Measurements from ENCODE around the gene ACTR3C. TPM values are rescaled to one million over a fixed set of nuclear protein-coding genes. Genes with fewer than 3 reads are reported as not detected.
"Not testable (repeated sequence)": the region's sequence is repeated elsewhere in the genome, so short reads cannot be mapped to it uniquely, and the experiment has no call there.

The ACTR3C gene
- total and polyA plus RNA-seq, 4 experiments from 2014 or later: 3.6 to 17.8 (median 10.8) TPM

GRCh38 chr7:150225444-150225843 lies 97.9 kb downstream of the ACTR3C start:
- H3K27ac Mint-ChIP-seq; H3K27me3 ChIP-seq (ENCODE audit: insufficient read depth, low read length); H3K4me3 Mint-ChIP-seq; intact Hi-C loops (cut with micrococcal nuclease); DNase-seq; H3K4me3 ChIP-seq (ENCODE audit: low read length in 2 of 2); H3K36me3 Mint-ChIP-seq; H3K27me3 Mint-ChIP-seq; CTCF ChIA-PET (ENCODE audit: partially characterized antibody); H3K27ac ChIP-seq (ENCODE audit: low read depth, low read length); H3K9me3 ChIP-seq (ENCODE audit: control insufficient read depth in 1 of 2, low read length in 2 of 2); H3K36me3 ChIP-seq (ENCODE audit: insufficient read depth, low read length); H3K4me1 ChIP-seq (ENCODE audit: insufficient read depth, low read length); POLR2A ChIA-PET (ENCODE audit: partially characterized antibody): not testable (repeated sequence)
- Mint-ChIP-seq H3K9me3 (peaks cover 0 to 24% (median 11%) of the 10 kb centered on the region in 8 donors), H3K4me1 (peaks cover 0 to 11% (median 0%) of the 10 kb centered on the region in 4 donors)

GRCh38 chr7:150222083-150222972 lies 101.0 kb downstream of the ACTR3C start:
- POLR2A ChIA-PET (ENCODE audit: partially characterized antibody); H3K27me3 ChIP-seq (ENCODE audit: insufficient read depth, low read length); H3K27me3 Mint-ChIP-seq; intact Hi-C loops (cut with micrococcal nuclease); CTCF ChIA-PET (ENCODE audit: partially characterized antibody); H3K36me3 ChIP-seq (ENCODE audit: insufficient read depth, low read length); H3K36me3 Mint-ChIP-seq; H3K4me3 ChIP-seq (ENCODE audit: low read length in 2 of 2); H3K27ac Mint-ChIP-seq; H3K9me3 ChIP-seq (ENCODE audit: control insufficient read depth in 1 of 2, low read length in 2 of 2); H3K27ac ChIP-seq (ENCODE audit: low read depth, low read length); DNase-seq; H3K4me1 ChIP-seq (ENCODE audit: insufficient read depth, low read length): not testable (repeated sequence)
- peaks cover 0 to 24% (median 11%) of the 10 kb centered on the region in 8 donors for H3K9me3 Mint-ChIP-seq
- H3K4me1 Mint-ChIP-seq: peaks cover 0 to 11% (median 0%) of the 10 kb centered on the region in 4 donors
- peak overlapping the region in 2 of 8 donors; percentile 22 to 31 for H3K4me3 Mint-ChIP-seq

GRCh38 chr7:150220673-150221181 lies 102.6 kb downstream of the ACTR3C start:
- H3K4me3 ChIP-seq (ENCODE audit: low read length in 2 of 2); H3K36me3 ChIP-seq (ENCODE audit: insufficient read depth, low read length); DNase-seq; POLR2A ChIA-PET (ENCODE audit: partially characterized antibody); H3K27ac ChIP-seq (ENCODE audit: low read depth, low read length); H3K27me3 ChIP-seq (ENCODE audit: insufficient read depth, low read length); H3K27ac Mint-ChIP-seq; H3K36me3 Mint-ChIP-seq; intact Hi-C loops (cut with micrococcal nuclease); CTCF ChIA-PET (ENCODE audit: partially characterized antibody); H3K27me3 Mint-ChIP-seq; H3K9me3 ChIP-seq (ENCODE audit: control insufficient read depth in 1 of 2, low read length in 2 of 2); H3K4me1 ChIP-seq (ENCODE audit: insufficient read depth, low read length); H3K4me3 Mint-ChIP-seq: not testable (repeated sequence)
- H3K9me3 Mint-ChIP-seq: peaks cover 0 to 20% (median 9%) of the 10 kb centered on the region in 8 donors
- peaks cover 0 to 11% (median 0%) of the 10 kb centered on the region in 4 donors for H3K4me1 Mint-ChIP-seq

- intact Hi-C loops (cut with micrococcal nuclease); DNase-seq; H3K4me3 ChIP-seq (ENCODE audit: low read length in 2 of 2); H3K36me3 Mint-ChIP-seq; CTCF ChIA-PET (ENCODE audit: partially characterized antibody); H3K4me1 ChIP-seq (ENCODE audit: insufficient read depth, low read length); H3K4me3 Mint-ChIP-seq; H3K27me3 Mint-ChIP-seq; H3K9me3 ChIP-seq (ENCODE audit: control insufficient read depth in 1 of 2, low read length in 2 of 2); H3K27me3 ChIP-seq (ENCODE audit: insufficient read depth, low read length); H3K27ac ChIP-seq (ENCODE audit: low read depth, low read length); POLR2A ChIA-PET (ENCODE audit: partially characterized antibody); H3K36me3 ChIP-seq (ENCODE audit: insufficient read depth, low read length); H3K27ac Mint-ChIP-seq: not testable (repeated sequence)
- Mint-ChIP-seq H3K9me3 (peaks cover 0 to 17% (median 9%) of the 10 kb centered on the region in 8 donors), H3K4me1 (peaks cover 0 to 11% (median 0%) of the 10 kb centered on the region in 4 donors)
These were observed 103.2 kb downstream of the ACTR3C start for GRCh38 chr7:150219941-150220658.

DNA sequence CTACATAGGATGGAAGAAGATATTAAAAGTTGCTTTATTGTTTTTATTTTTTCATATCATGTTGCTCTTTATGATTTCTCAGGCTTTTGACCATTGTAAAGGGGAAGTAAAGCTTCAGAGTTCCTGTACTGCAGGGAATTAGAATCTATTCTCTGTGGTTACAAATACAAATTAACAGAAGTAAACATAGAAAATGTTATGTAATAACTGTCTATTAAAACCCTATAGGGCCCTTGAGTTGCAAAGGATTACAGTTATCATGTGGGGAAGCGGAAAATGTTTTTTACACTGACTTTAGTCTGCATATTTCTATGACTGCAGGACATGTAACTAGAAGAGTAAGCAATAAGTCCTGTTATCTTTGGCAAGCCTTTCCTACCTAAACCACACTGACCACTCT lies 116.5 kb downstream of the ACTR3C start:
- H3K27ac Mint-ChIP-seq; H3K36me3 Mint-ChIP-seq; H3K36me3 ChIP-seq (ENCODE audit: insufficient read depth, low read length); H3K4me1 Mint-ChIP-seq; H3K9me3 ChIP-seq (ENCODE audit: control insufficient read depth in 1 of 2, low read length in 2 of 2); H3K4me3 ChIP-seq (ENCODE audit: low read length in 2 of 2); H3K27me3 ChIP-seq (ENCODE audit: insufficient read depth, low read length); H3K27ac ChIP-seq (ENCODE audit: low read depth, low read length); DNase-seq; H3K4me3 Mint-ChIP-seq; CTCF ChIA-PET (ENCODE audit: partially characterized antibody); POLR2A ChIA-PET (ENCODE audit: partially characterized antibody); H3K9me3 Mint-ChIP-seq; H3K4me1 ChIP-seq (ENCODE audit: insufficient read depth, low read length); H3K27me3 Mint-ChIP-seq; intact Hi-C loops (cut with micrococcal nuclease): not testable (repeated sequence)

- H3K36me3 Mint-ChIP-seq; DNase-seq; intact Hi-C loops (cut with micrococcal nuclease); H3K9me3 ChIP-seq (ENCODE audit: control insufficient read depth in 1 of 2, low read length in 2 of 2); H3K27ac ChIP-seq (ENCODE audit: low read depth, low read length); H3K9me3 Mint-ChIP-seq; H3K4me1 ChIP-seq (ENCODE audit: insufficient read depth, low read length); H3K27me3 ChIP-seq (ENCODE audit: insufficient read depth, low read length); H3K27ac Mint-ChIP-seq; H3K4me3 Mint-ChIP-seq; H3K27me3 Mint-ChIP-seq; H3K36me3 ChIP-seq (ENCODE audit: insufficient read depth, low read length); POLR2A ChIA-PET (ENCODE audit: partially characterized antibody); CTCF ChIA-PET (ENCODE audit: partially characterized antibody); H3K4me1 Mint-ChIP-seq; H3K4me3 ChIP-seq (ENCODE audit: low read length in 2 of 2): not testable (repeated sequence)
These were observed 117.5 kb downstream of the ACTR3C start for GRCh38 chr7:150205866-150206265.

DNA sequence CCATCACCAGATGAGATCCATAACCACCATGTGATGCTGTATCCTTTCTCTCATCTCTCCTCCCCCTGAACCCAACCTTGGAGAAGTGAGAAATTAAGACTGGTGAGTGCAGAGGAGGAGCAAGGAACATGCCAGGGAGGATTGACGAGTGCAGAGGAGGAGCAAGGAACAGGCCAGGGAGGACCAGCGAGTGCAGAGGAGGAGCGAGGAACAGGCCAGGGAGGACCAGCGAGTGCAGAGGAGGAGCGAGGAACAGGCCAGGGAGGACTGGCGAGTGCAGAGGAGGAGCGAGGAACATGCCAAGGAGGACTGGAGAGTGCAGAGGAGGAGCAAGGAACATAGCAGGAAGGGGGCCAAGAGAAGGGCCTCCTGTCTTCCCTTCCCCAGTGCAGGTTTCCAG lies 118.8 kb downstream of the ACTR3C start:
- H3K27ac ChIP-seq (ENCODE audit: low read depth, low read length); intact Hi-C loops (cut with micrococcal nuclease); DNase-seq; CTCF ChIA-PET (ENCODE audit: partially characterized antibody); H3K27me3 Mint-ChIP-seq; H3K36me3 ChIP-seq (ENCODE audit: insufficient read depth, low read length); H3K27me3 ChIP-seq (ENCODE audit: insufficient read depth, low read length); POLR2A ChIA-PET (ENCODE audit: partially characterized antibody); H3K4me1 Mint-ChIP-seq; H3K36me3 Mint-ChIP-seq; H3K27ac Mint-ChIP-seq; H3K4me3 ChIP-seq (ENCODE audit: low read length in 2 of 2); H3K4me1 ChIP-seq (ENCODE audit: insufficient read depth, low read length); H3K9me3 ChIP-seq (ENCODE audit: control insufficient read depth in 1 of 2, low read length in 2 of 2); H3K9me3 Mint-ChIP-seq: not testable (repeated sequence)
- peak overlapping the region in 1 of 8 donors; percentile 4 for H3K4me3 Mint-ChIP-seq
